HS-5 (cell line): Measurements from ENCODE around the gene STAT6.
"Not testable (repeated sequence)": the region's sequence is repeated elsewhere in the genome, so short reads cannot be mapped to it uniquely, and the experiment has no call there.

Source experiments
- DNase-seq: peaks from one replicate; pipeline ENCODE4 v3.0.0-alpha.2; 2012; ENCODE audit warnings: low read depth

STAT6 gene

GRCh38 chr12:57087010-57087690, 24.0 kb downstream of the STAT6 start:
- DNase-seq: peak; percentile 52

- peak; percentile 35 for DNase-seq
Measured at GRCh38 chr12:57086493-57087009, 24.6 kb downstream of the STAT6 start.

- no peak for DNase-seq
Measured at GRCh38 chr12:57085999-57086492, 25.1 kb downstream of the STAT6 start.

- no peak for DNase-seq
Measured at GRCh38 chr12:57080855-57081254, 30.3 kb downstream of the STAT6 start.

- DNase-seq: no peak
Measured at GRCh38 chr12:57079821-57080220, 31.3 kb downstream of the STAT6 start.

- DNase-seq: peak; percentile 100
Measured at GRCh38 chr12:57078519-57079404, 32.4 kb downstream of the STAT6 start, which contains the start of gene NEMP1. Gene NEMP1 (minus strand): TSS chr12:57078791. CDS start chr12:57078745, 46 bp downstream.

- not testable (repeated sequence) for DNase-seq
Measured at GRCh38 chr12:57073566-57074450, 37.4 kb downstream of the STAT6 start.

GRCh38 chr12:57072661-57073060, 38.5 kb downstream of the STAT6 start:
- no peak for DNase-seq

- DNase-seq: peak; percentile 33
Measured at GRCh38 chr12:57069523-57069922, 41.6 kb downstream of the STAT6 start.

GRCh38 chr12:57066245-57066644, 44.9 kb downstream of the STAT6 start:
- DNase-seq: no peak

- DNase-seq: no peak
Measured at GRCh38 chr12:57063991-57064685, 47.0 kb downstream of the STAT6 start.

GRCh38 chr12:57058454-57058853, 52.7 kb downstream of the STAT6 start:
- no peak for DNase-seq

GRCh38 chr12:57057067-57057751, 54.0 kb downstream of the STAT6 start:
- no peak for DNase-seq

- no peak for DNase-seq
Measured at GRCh38 chr12:57055824-57056223, 55.3 kb downstream of the STAT6 start.

GRCh38 chr12:57053901-57054300, 57.3 kb downstream of the STAT6 start:
- not testable (repeated sequence) for DNase-seq

GRCh38 chr12:57053146-57053545, 58.0 kb downstream of the STAT6 start:
- not testable (repeated sequence) for DNase-seq

GRCh38 chr12:57051011-57051410, 60.2 kb downstream of the STAT6 start:
- DNase-seq: no peak

- no peak for DNase-seq
Measured at GRCh38 chr12:57049890-57050289, 61.3 kb downstream of the STAT6 start, which contains the start of gene MYO1A. Gene MYO1A (minus strand): TSS chr12:57050129. CDS start chr12:57048323, 1,806 bp downstream.

GRCh38 chr12:57049119-57049446, 62.1 kb downstream of the STAT6 start:
- DNase-seq: no peak

- DNase-seq: no peak
Measured at GRCh38 chr12:57048423-57049118, 62.6 kb downstream of the STAT6 start.
